GM19023 (cell line): ENCODE data around the gene COL21A1.
"Not testable (repeated sequence)": the region's sequence is repeated elsewhere in the genome, so short reads cannot be mapped to it uniquely, and the experiment has no call there.

Experiments
- ATAC-seq: cut with Tn5 transposase; IDR thresholded peaks from one replicate; pipeline ENCODE4 v1.9.1; 2021; ENCODE audit warnings: mild to moderate bottlenecking, moderate library complexity; ENCODE audit not compliant: unreplicated experiment

COL21A1 gene

GRCh38 chr6:56021943-56022342 is 225.4 kb downstream of the COL21A1 start:
- no peak for ATAC-seq

- ATAC-seq = no peak
Measured at GRCh38 chr6:56019973-56020372, 227.4 kb downstream of the COL21A1 start.

- ATAC-seq = no peak
Measured at GRCh38 chr6:56017198-56017597, 230.2 kb downstream of the COL21A1 start.

- not testable (repeated sequence) for ATAC-seq
Measured at GRCh38 chr6:56014039-56014438, 233.3 kb downstream of the COL21A1 start.

GRCh38 chr6:56009636-56010035 is 237.7 kb downstream of the COL21A1 start:
- ATAC-seq = no peak
